ENCODE measurements around the gene SMOC1.

Gene SMOC1

GRCh38 chr14:69943084-69943780, 64.0 kb downstream of the SMOC1 start:
- no peak for DNase-seq (ENCODE audit: low read depth)

- DNase-seq (ENCODE audit: low read depth): no peak
These were observed 66.1 kb downstream of the SMOC1 start for GRCh38 chr14:69945347-69945746.

- no peak for DNase-seq (ENCODE audit: low read depth)
These were observed 66.7 kb downstream of the SMOC1 start for GRCh38 chr14:69945912-69946311.

- DNase-seq (ENCODE audit: low read depth): no peak
These were observed 69.1 kb downstream of the SMOC1 start for GRCh38 chr14:69948351-69948750.

- no peak for DNase-seq (ENCODE audit: low read depth)
These were observed 72.0 kb downstream of the SMOC1 start for GRCh38 chr14:69951263-69951662.

GRCh38 chr14:69951935-69952334, 72.7 kb downstream of the SMOC1 start:
- no peak for DNase-seq (ENCODE audit: low read depth)

GRCh38 chr14:69953266-69953915, 74.2 kb downstream of the SMOC1 start:
- no peak for DNase-seq (ENCODE audit: low read depth)

- no peak for DNase-seq (ENCODE audit: low read depth)
These were observed 76.9 kb downstream of the SMOC1 start for GRCh38 chr14:69955855-69956845.

- no peak for DNase-seq (ENCODE audit: low read depth)
These were observed 77.8 kb downstream of the SMOC1 start for GRCh38 chr14:69956970-69957369.

- DNase-seq (ENCODE audit: low read depth): no peak
These were observed 78.8 kb downstream of the SMOC1 start for GRCh38 chr14:69957986-69958385.

- no peak for DNase-seq (ENCODE audit: low read depth)
These were observed 79.9 kb downstream of the SMOC1 start for GRCh38 chr14:69959136-69959535.

GRCh38 chr14:69960296-69960695, 81.1 kb downstream of the SMOC1 start:
- no peak for DNase-seq (ENCODE audit: low read depth)

- DNase-seq (ENCODE audit: low read depth): no peak
These were observed 84.8 kb downstream of the SMOC1 start for GRCh38 chr14:69963966-69964365.

GRCh38 chr14:69964841-69965240, 85.6 kb downstream of the SMOC1 start:
- DNase-seq (ENCODE audit: low read depth): no peak

GRCh38 chr14:69968132-69968531, 88.9 kb downstream of the SMOC1 start:
- no peak for DNase-seq (ENCODE audit: low read depth)

GRCh38 chr14:69968681-69969080, 89.5 kb downstream of the SMOC1 start:
- DNase-seq (ENCODE audit: low read depth): no peak

- no peak for DNase-seq (ENCODE audit: low read depth)
These were observed 93.5 kb downstream of the SMOC1 start for GRCh38 chr14:69972755-69973154.

GRCh38 chr14:69973846-69974245, 94.6 kb downstream of the SMOC1 start:
- no peak for DNase-seq (ENCODE audit: low read depth)

- no peak for DNase-seq (ENCODE audit: low read depth)
These were observed 100.7 kb downstream of the SMOC1 start for GRCh38 chr14:69979882-69980281.

GRCh38 chr14:69980457-69981425, 101.5 kb downstream of the SMOC1 start:
- DNase-seq (ENCODE audit: low read depth): no peak

- DNase-seq (ENCODE audit: low read depth): no peak
These were observed 103.1 kb downstream of the SMOC1 start for GRCh38 chr14:69982220-69982839.

All from activated T-cell treated with anti-CD3 and anti-CD28 coated beads for 24 hours (primary cell).